ENCODE measurements around the gene THEM4. TPM values are rescaled to one million over a fixed set of nuclear protein-coding genes. Genes with fewer than 3 reads are reported as not detected.
"Not testable (repeated sequence)": the region's sequence is repeated elsewhere in the genome, so short reads cannot be mapped to it uniquely, and the experiment has no call there.

THEM4 gene
- total and polyA plus RNA-seq, 2 of the 8 experiments (the other 6 are each of a cell fraction or from before 2014, with no cell fraction given) = 9.9 to 11.2 TPM

- not testable (repeated sequence) for H3K4ac ChIP-seq (replicated peaks; ENCODE audit: insufficient read length, low read depth, low read length); H3K23me2 ChIP-seq (ENCODE audit: low read depth, low read length); H3K27me3 ChIP-seq (replicated peaks in 1 of 4; ENCODE audit: control insufficient read depth in 3 of 4, extremely low read depth in 1 of 4, insufficient read depth in 3 of 4, low read length in 3 of 4); H3K79me2 ChIP-seq (ENCODE audit: control insufficient read depth in 1 of 2, insufficient read depth in 2 of 2, low read length in 2 of 2); DNase-seq (ENCODE audit: low read depth in 1 of 2, low spot score in 2 of 2); H3K27ac ChIP-seq (ENCODE audit: low read depth, low read length); H3K56ac ChIP-seq (replicated peaks; ENCODE audit: insufficient read length, low read depth, low read length); H4K8ac ChIP-seq (ENCODE audit: extremely low read depth, insufficient read depth, low read length); H3K4me1 ChIP-seq (replicated peaks in 1 of 4; ENCODE audit: control insufficient read depth in 3 of 4, insufficient read depth in 4 of 4, low read length in 3 of 4); H4K20me1 ChIP-seq (replicated peaks in 1 of 2; ENCODE audit: control insufficient read depth in 1 of 2, insufficient read depth in 2 of 2, low read length in 2 of 2); H3K23ac ChIP-seq (ENCODE audit: insufficient read length); H3K14ac ChIP-seq (ENCODE audit: insufficient read length); H3K18ac ChIP-seq (ENCODE audit: extremely low read depth, low read length); H3K9me3 ChIP-seq (ENCODE audit: insufficient read depth in 2 of 2, low read depth in 1 of 2, low read length in 1 of 2); H3K9ac ChIP-seq (replicated peaks in 1 of 4; ENCODE audit: extremely low read depth in 1 of 4, low read depth in 3 of 4, low read length in 3 of 4); H3K4me2 ChIP-seq (ENCODE audit: insufficient read depth in 1 of 2, low read depth in 2 of 2, low read length in 2 of 2); H2BK12ac ChIP-seq (ENCODE audit: low read depth, low read length); H4K5ac ChIP-seq (ENCODE audit: insufficient read length, low read depth, low read length); H3K4me3 ChIP-seq (ENCODE audit: extremely low read depth in 1 of 4, insufficient read depth in 2 of 4, low read depth in 3 of 4, low read length in 4 of 4); H2BK20ac ChIP-seq (ENCODE audit: low read length); H2BK5ac ChIP-seq (ENCODE audit: low read depth, low read length); H2AFZ ChIP-seq (ENCODE audit: low read length); H2AK5ac ChIP-seq (ENCODE audit: low read depth, low read length); H4K91ac ChIP-seq (replicated peaks; ENCODE audit: insufficient read length, low read length); H2BK120ac ChIP-seq (replicated peaks; ENCODE audit: low read depth, low read length); H3K79me1 ChIP-seq (ENCODE audit: low read depth, low read length); H2BK15ac ChIP-seq (ENCODE audit: low read length); FAIRE-seq
- 90% methylated on average over 5 of the region's 5 CpGs; no CpG with 5 or more reads in 1 of the 2 experiments for WGBS, 2 experiments (ENCODE audit: extremely low coverage in 1 of 2, insufficient coverage in 1 of 2, insufficient read length in 1 of 2, insufficient replicate concordance in 2 of 2, low coverage in 1 of 2, low lambda C conversion rate in 2 of 2, missing lambda C conversion rate in 1 of 2)
- ChIA-PET POLR2A (ENCODE audit: partially characterized antibody) (interaction anchor here (1.0 kb wide), 1 partner anchor 29 kb away, joined by 4 read pairs; no protein-coding TSS in a partner anchor), CTCF (ENCODE audit: partially characterized antibody) (interaction anchor here (0.6 to 1.7 kb wide), 3 partner anchors 21 to 117 kb away, joined by 4 to 9 read pairs (median 5); no protein-coding TSS in a partner anchor)
- H3K36me3 ChIP-seq (ENCODE audit: control insufficient read depth in 2 of 4, insufficient read depth in 4 of 4, low read length in 3 of 4) = peaks cover 0 to 10% (median 0%) of the 10 kb centered on the region in 4 experiments; a peak in 1 of 8 replicates
These were observed 24.4 kb downstream of the THEM4 start for GRCh38 chr1:151884879-151885278.

- H2BK120ac ChIP-seq (replicated peaks; ENCODE audit: low read depth, low read length); H3K27me3 ChIP-seq (replicated peaks in 1 of 4; ENCODE audit: control insufficient read depth in 3 of 4, extremely low read depth in 1 of 4, insufficient read depth in 3 of 4, low read length in 3 of 4); H3K9me3 ChIP-seq (ENCODE audit: insufficient read depth in 2 of 2, low read depth in 1 of 2, low read length in 1 of 2); H2AK5ac ChIP-seq (ENCODE audit: low read depth, low read length); H2BK5ac ChIP-seq (ENCODE audit: low read depth, low read length); H4K20me1 ChIP-seq (replicated peaks in 1 of 2; ENCODE audit: control insufficient read depth in 1 of 2, insufficient read depth in 2 of 2, low read length in 2 of 2); H3K56ac ChIP-seq (replicated peaks; ENCODE audit: insufficient read length, low read depth, low read length); H3K79me2 ChIP-seq (ENCODE audit: control insufficient read depth in 1 of 2, insufficient read depth in 2 of 2, low read length in 2 of 2); H4K8ac ChIP-seq (ENCODE audit: extremely low read depth, insufficient read depth, low read length); H2BK20ac ChIP-seq (ENCODE audit: low read length); H2BK12ac ChIP-seq (ENCODE audit: low read depth, low read length); FAIRE-seq; H3K9ac ChIP-seq (replicated peaks in 1 of 4; ENCODE audit: extremely low read depth in 1 of 4, low read depth in 3 of 4, low read length in 3 of 4); H3K79me1 ChIP-seq (ENCODE audit: low read depth, low read length); H4K91ac ChIP-seq (replicated peaks; ENCODE audit: insufficient read length, low read length); H3K23me2 ChIP-seq (ENCODE audit: low read depth, low read length); H3K27ac ChIP-seq (ENCODE audit: low read depth, low read length); H3K4me2 ChIP-seq (ENCODE audit: insufficient read depth in 1 of 2, low read depth in 2 of 2, low read length in 2 of 2); H3K4me1 ChIP-seq (replicated peaks in 1 of 4; ENCODE audit: control insufficient read depth in 3 of 4, insufficient read depth in 4 of 4, low read length in 3 of 4); DNase-seq (ENCODE audit: low read depth in 1 of 2, low spot score in 2 of 2); H3K18ac ChIP-seq (ENCODE audit: extremely low read depth, low read length); H3K14ac ChIP-seq (ENCODE audit: insufficient read length); H4K5ac ChIP-seq (ENCODE audit: insufficient read length, low read depth, low read length); H3K4ac ChIP-seq (replicated peaks; ENCODE audit: insufficient read length, low read depth, low read length); H2BK15ac ChIP-seq (ENCODE audit: low read length); H3K23ac ChIP-seq (ENCODE audit: insufficient read length); H3K4me3 ChIP-seq (ENCODE audit: extremely low read depth in 1 of 4, insufficient read depth in 2 of 4, low read depth in 3 of 4, low read length in 4 of 4); H2AFZ ChIP-seq (ENCODE audit: low read length): not testable (repeated sequence)
- 89% methylated on average over 3 of the region's 3 CpGs; no CpG with 5 or more reads in 1 of the 2 experiments for WGBS, 2 experiments (ENCODE audit: extremely low coverage in 1 of 2, insufficient coverage in 1 of 2, insufficient read length in 1 of 2, insufficient replicate concordance in 2 of 2, low coverage in 1 of 2, low lambda C conversion rate in 2 of 2, missing lambda C conversion rate in 1 of 2)
- POLR2A ChIA-PET (ENCODE audit: partially characterized antibody) = interaction anchor here (0.6 to 0.8 kb wide), 3 partner anchors 12 to 249 kb away, joined by 3 read pairs; partner anchors contain the start of gene THEM4
- CTCF ChIA-PET (ENCODE audit: partially characterized antibody) = interaction anchor here (0.8 to 3.4 kb wide), 4 partner anchors 24 to 117 kb away, joined by 3 to 11 read pairs (median 6); partner anchors contain the start of gene THEM4
- peaks cover 0 to 10% (median 0%) of the 10 kb centered on the region in 4 experiments; a peak in 1 of 8 replicates for H3K36me3 ChIP-seq (ENCODE audit: control insufficient read depth in 2 of 4, insufficient read depth in 4 of 4, low read length in 3 of 4)
These were observed 24.9 kb downstream of the THEM4 start for GRCh38 chr1:151884445-151884844.
